Small intestine (tissue), 7 donors: ENCODE data around the gene JADE2. TPM values are rescaled to one million over a fixed set of nuclear protein-coding genes. Genes with fewer than 3 reads are reported as not detected.

Experiments
- DNase-seq, 2 donors: peaks; one replicate each; pipeline versions ENCODE4 v3.0.0 to v3.0.0-alpha.2; 2013
- FAIRE-seq: peaks from 2 replicates; lab custom pipeline; 2012; peaks lifted over from hg19 to GRCh38; lab: Jason Lieb, UNC
- H3K27ac ChIP-seq, 3 donors: one replicate each; pipeline ENCODE4 v1.5.1; 2013; ENCODE audit warnings: low read length in 2 of 3, mild to moderate bottlenecking in 2 of 3, control low read depth in 1 of 3, inconsistent platforms in 1 of 3, low read depth in 1 of 3, moderate library complexity in 1 of 3
- H3K27me3 ChIP-seq, 3 donors: one replicate each; pipeline ENCODE4 v1.6.1; 2013; ENCODE audit warnings: low read length in 3 of 3, inconsistent platforms in 1 of 3; ENCODE audit not compliant: control insufficient read depth in 3 of 3, insufficient read depth in 3 of 3
- H3K36me3 ChIP-seq, 3 donors: one replicate each; pipeline ENCODE4 v1.6.1; 2013; ENCODE audit warnings: low read length in 3 of 3, inconsistent platforms in 1 of 3, low read depth in 1 of 3, mild to moderate bottlenecking in 1 of 3, moderate library complexity in 1 of 3; ENCODE audit not compliant: control insufficient read depth in 3 of 3, insufficient read depth in 2 of 3
- H3K4me1 ChIP-seq, 3 donors: one replicate each; pipeline ENCODE4 v1.6.1; 2013; ENCODE audit warnings: low read length in 2 of 3, inconsistent platforms in 1 of 3, low read depth in 1 of 3, mild to moderate bottlenecking in 1 of 3, moderate library complexity in 1 of 3; ENCODE audit not compliant: control insufficient read depth in 3 of 3, insufficient read depth in 2 of 3
- H3K4me3 ChIP-seq, 3 donors: one replicate each; pipeline ENCODE4 v1.5.1; 2013; ENCODE audit warnings: low read length in 3 of 3, control low read depth in 1 of 3, inconsistent platforms in 1 of 3, low read depth in 1 of 3, mild to moderate bottlenecking in 1 of 3, moderate library complexity in 1 of 3
- H3K9me3 ChIP-seq, 2 donors: one replicate each; pipeline ENCODE4 v1.6.1; 2013; ENCODE audit warnings: low read depth in 1 of 2, low read length in 1 of 2; ENCODE audit not compliant: control insufficient read depth in 2 of 2, insufficient read depth in 1 of 2
- WGBS, 3 donors: extraction: QIAGEN DNeasy Blood & Tissue Kit; methylation state at CpG; one replicate each; pipeline ENCODE4 v1.1.7; 2013; 5-methylcytosine and 5-hydroxymethylcytosine counted together
- polyA plus RNA-seq, 4 donors: library from polyadenylated mRNA; stranded (reverse) in 3 of 4; unstranded in 1 of 4; fragments of 200-250 nt in 3 of 4; fragments of 120-200 nt in 1 of 4; gene quantifications; one replicate each; pipeline versions ENCODE4 v1.2.1 to v1.2.3, GENCODE V29; 2013
- donor health status: healthy with polysubstance abuse.
- donor health status: control.
- donor health status: control.
- donor health status: Bipolar disorder and iron deficiency.
- donor health status: healthy.

Gene JADE2
- polyA plus RNA-seq, 4 donors: 8.1 to 37.4 (median 16.3) TPM

- H3K36me3 ChIP-seq: peaks cover 0 to 45% (median 0%) of the 10 kb centered on the region in 3 donors
- DNase-seq: no peak
- WGBS, 3 donors: 65 to 71% (median 70%) methylated on average over 8 of the region's 8 CpGs
- H3K4me3 ChIP-seq: no peak overlapping the region
- FAIRE-seq: no peak
- H3K4me1 ChIP-seq: peaks cover 6 to 36% (median 30%) of the 10 kb centered on the region in 3 donors
- no peaks in the 10 kb centered on the region for H3K27me3 ChIP-seq
- peak overlapping the region in 1 of 3 donors; percentile 4 for H3K27ac ChIP-seq
- no peaks in the 10 kb centered on the region for H3K9me3 ChIP-seq
Observed at GRCh38 chr5:134530301-134531077, 5.0 kb downstream of the JADE2 start.

DNA sequence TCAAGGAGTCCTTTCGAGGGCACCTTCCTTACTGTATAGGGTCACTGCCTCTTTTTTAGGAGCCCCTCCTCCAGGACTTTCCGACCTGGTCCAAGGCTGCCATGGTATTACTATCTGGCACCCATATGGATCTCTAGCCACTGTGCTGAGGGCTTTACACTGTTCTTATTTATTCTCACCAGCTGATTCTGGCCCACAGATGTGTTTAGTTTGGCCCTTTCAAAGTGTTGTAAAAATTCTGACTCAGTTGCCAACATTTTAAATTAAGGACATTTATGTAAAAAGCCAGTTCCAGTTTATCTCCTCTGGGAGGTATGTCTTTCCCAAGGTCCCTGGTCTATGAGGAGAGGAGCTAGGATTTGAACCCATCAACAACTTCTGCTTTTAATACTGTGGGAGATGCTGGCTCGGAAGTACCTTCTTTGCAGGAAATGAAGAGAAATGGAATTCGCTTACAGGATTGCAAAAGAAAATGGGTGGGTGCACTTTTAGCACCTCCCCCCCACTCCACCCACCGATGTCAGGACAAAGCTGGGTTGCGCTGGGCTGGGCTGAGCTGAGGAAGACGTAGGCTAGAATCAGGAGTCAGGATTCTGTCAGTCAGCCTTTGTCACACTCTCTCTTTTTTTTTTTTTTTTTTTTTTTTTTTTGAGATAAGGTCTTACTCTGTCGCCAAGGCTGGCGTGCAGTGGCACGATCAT is 7.8 kb downstream of the JADE2 start:
- Histone ChIP-seq H3K4me1 (peaks cover 6 to 30% (median 26%) of the 10 kb centered on the region in 3 donors), H3K27ac (peak overlapping the region in 1 of 3 donors; percentile 32), H3K36me3 (peaks cover 4 to 72% (median 13%) of the 10 kb centered on the region in 3 donors), H3K9me3 (no peaks in the 10 kb centered on the region), H3K27me3 (no peaks in the 10 kb centered on the region), H3K4me3 (no peak overlapping the region)
- DNase-seq (no peak), FAIRE-seq (no peak)
- WGBS, 3 donors: 75 to 81% (median 77%) methylated on average over 9 to 10 of the region's 10 CpGs

GRCh38 chr5:134534058-134534725 is 8.7 kb downstream of the JADE2 start:
- H3K36me3 ChIP-seq: peaks cover 6 to 74% (median 15%) of the 10 kb centered on the region in 3 donors
- H3K4me3 ChIP-seq: no peak overlapping the region
- H3K27me3 ChIP-seq: no peaks in the 10 kb centered on the region
- H3K9me3 ChIP-seq: no peaks in the 10 kb centered on the region
- no peak overlapping the region for H3K27ac ChIP-seq
- 79 to 86% (median 81%) methylated on average over 10 of the region's 10 CpGs for WGBS, 3 donors
- FAIRE-seq: no peak
- no peak for DNase-seq
- peaks cover 5 to 20% (median 17%) of the 10 kb centered on the region in 3 donors for H3K4me1 ChIP-seq

- no peaks in the 10 kb centered on the region for H3K9me3 ChIP-seq
- peaks cover 4 to 15% (median 12%) of the 10 kb centered on the region in 3 donors for H3K4me1 ChIP-seq
- peaks cover 7 to 75% (median 19%) of the 10 kb centered on the region in 3 donors for H3K36me3 ChIP-seq
- no peak for DNase-seq
- H3K4me3 ChIP-seq: no peak overlapping the region
- no peak overlapping the region for H3K27ac ChIP-seq
- no peaks in the 10 kb centered on the region for H3K27me3 ChIP-seq
- FAIRE-seq: no peak
- whole genome bisulfite sequencing, 3 donors: 89 to 96% (median 93%) methylated on average over 5 of the region's 5 CpGs
Observed at GRCh38 chr5:134534726-134535110, 9.2 kb downstream of the JADE2 start.

- Histone ChIP-seq H3K36me3 (peaks cover 11 to 90% (median 30%) of the 10 kb centered on the region in 3 donors), H3K27ac (no peak overlapping the region), H3K27me3 (no peaks in the 10 kb centered on the region), H3K4me3 (no peak overlapping the region), H3K9me3 (no peaks in the 10 kb centered on the region), H3K4me1 (peaks cover 0 to 2% (median 0%) of the 10 kb centered on the region in 3 donors)
- 26 to 80% (median 44%) methylated on average over 1 of the region's 1 CpG for WGBS, 3 donors
- no peak for DNase-seq
- no peak for FAIRE-seq
Observed at GRCh38 chr5:134536876-134537275, 11.4 kb downstream of the JADE2 start.

GRCh38 chr5:134537297-134537696 is 11.8 kb downstream of the JADE2 start:
- no peak for DNase-seq
- Histone ChIP-seq H3K27ac (no peak overlapping the region), H3K9me3 (no peaks in the 10 kb centered on the region), H3K27me3 (no peaks in the 10 kb centered on the region), H3K4me1 (peaks cover 0 to 2% (median 0%) of the 10 kb centered on the region in 3 donors), H3K36me3 (peaks cover 11 to 88% (median 30%) of the 10 kb centered on the region in 3 donors), H3K4me3 (no peak overlapping the region)
- no peak for FAIRE-seq

GRCh38 chr5:134538296-134538695 is 12.8 kb downstream of the JADE2 start:
- FAIRE-seq (no peak), DNase-seq (no peak)
- H3K36me3 ChIP-seq: peaks cover 11 to 90% (median 30%) of the 10 kb centered on the region in 3 donors
- no peak overlapping the region for H3K27ac ChIP-seq
- WGBS, 3 donors: 80 to 86% (median 82%) methylated on average over 3 of the region's 3 CpGs
- H3K4me3 ChIP-seq: no peak overlapping the region
- H3K4me1 ChIP-seq: no peaks in the 10 kb centered on the region
- no peaks in the 10 kb centered on the region for H3K27me3 ChIP-seq
- H3K9me3 ChIP-seq: no peaks in the 10 kb centered on the region

DNA sequence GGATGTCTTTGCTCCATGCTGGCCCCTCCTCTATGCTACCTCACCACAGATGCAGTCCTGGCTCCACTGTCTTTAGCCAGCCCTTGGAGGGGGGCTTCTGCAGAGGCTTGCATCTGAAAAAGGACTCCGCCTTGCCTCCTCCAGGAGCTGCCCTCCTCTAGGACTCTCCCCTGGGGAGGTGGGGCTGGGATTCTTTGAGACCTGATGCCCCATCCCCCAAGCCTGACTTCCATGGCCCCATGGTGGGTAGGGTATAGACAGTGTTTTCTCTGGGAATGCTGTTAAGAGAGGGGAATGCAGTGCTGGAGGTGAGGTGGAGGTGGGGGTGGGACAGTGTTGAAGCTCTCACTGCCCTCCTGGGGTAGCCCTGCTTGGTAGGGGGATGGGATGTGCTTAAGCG is 14.3 kb downstream of the JADE2 start:
- Histone ChIP-seq H3K4me3 (no peak overlapping the region), H3K27ac (no peak overlapping the region), H3K36me3 (peaks cover 11 to 90% (median 30%) of the 10 kb centered on the region in 3 donors), H3K27me3 (no peaks in the 10 kb centered on the region), H3K4me1 (peaks cover 0 to 8% (median 0%) of the 10 kb centered on the region in 3 donors), H3K9me3 (no peaks in the 10 kb centered on the region)
- DNase-seq (no peak), FAIRE-seq (no peak)
- 88 to 100% (median 92%) methylated on average over 2 of the region's 2 CpGs for WGBS, 3 donors
